HepG2 (cell line): ENCODE measurements around the gene SLC25A33. TPM values are rescaled to one million over a fixed set of nuclear protein-coding genes. Genes with fewer than 3 reads are reported as not detected.

Source experiments
- CENPBD1 ChIP-seq: sonication (generic); formaldehyde crosslinking; IDR thresholded peaks from 2 replicates; pipeline ENCODE4 v1.8.0; 2022; ENCODE audit warnings: missing genetic modification reagents, low read depth, mild to moderate bottlenecking, borderline replicate concordance
- GATAD2A ChIP-seq: IDR thresholded peaks from 2 replicates; pipeline ENCODE4 v1.6.1; 2016
- GMEB2 ChIP-seq: IDR thresholded peaks from 2 replicates; pipeline ENCODE4 v1.6.1; 2016; ENCODE audit warnings: missing biosample characterization, missing genetic modification reagents, low read depth
- HMGXB4 ChIP-seq, 2 experiments: sonication (generic) in 1 of 2; formaldehyde crosslinking in 1 of 2; IDR thresholded peaks; 2 replicates each; pipeline versions ENCODE4 v1.4.0 to v1.6.1; 2018 to 2020; ENCODE audit warnings: missing genetic modification reagents in 2 of 2, borderline replicate concordance in 1 of 2, low read depth in 1 of 2, mild to moderate bottlenecking in 1 of 2, missing biosample characterization in 1 of 2
- HNRNPUL1 ChIP-seq: fragments of 200-400 bp; formaldehyde crosslinking; IDR thresholded peaks from 2 replicates; pipeline ENCODE4 v1.6.1; 2017; ENCODE audit warnings: low read depth, mild to moderate bottlenecking, low read length, moderate library complexity
- JUND ChIP-seq: sonication (generic); formaldehyde crosslinking; IDR thresholded peaks from 2 replicates; pipeline ENCODE4 v1.8.0; 2022; ENCODE audit warnings: mild to moderate bottlenecking, missing genetic modification reagents
- LCORL ChIP-seq, 2 experiments: fragments of 450-650 bp in 1 of 2; sonication (generic) in 1 of 2; formaldehyde crosslinking in 1 of 2; IDR thresholded peaks; 2 replicates each; pipeline versions ENCODE4 v1.5.0 to v1.6.1; 2017 to 2020; ENCODE audit warnings: antibody characterized with exemption in 1 of 2, missing genetic modification reagents in 1 of 2
- MIER2 ChIP-seq: IDR thresholded peaks from 2 replicates; pipeline ENCODE4 v1.6.1; 2016; ENCODE audit warnings: missing biosample characterization, missing genetic modification reagents
- NR3C1 ChIP-seq: sonication (generic); formaldehyde crosslinking; IDR thresholded peaks from 2 replicates; pipeline ENCODE4 v1.4.0; 2020; ENCODE audit warnings: missing genetic modification reagents
- RBFOX2 ChIP-seq: fragments of 200-400 bp; formaldehyde crosslinking; IDR thresholded peaks from 2 replicates; pipeline ENCODE4 v1.6.1; 2017; ENCODE audit warnings: low read depth, mild to moderate bottlenecking, low read length
- RBM22 ChIP-seq: fragments of 200-400 bp; formaldehyde crosslinking; optimal IDR thresholded peaks from 2 replicates; pipeline ENCODE3; 2017; ENCODE audit warnings: mild to moderate bottlenecking, low read length, moderate library complexity
- TBL1XR1 ChIP-seq: fragments of 150-350 bp; IDR thresholded peaks from 2 replicates; pipeline ENCODE4 v1.6.1; 2014; ENCODE audit warnings: borderline replicate concordance, low read length; ENCODE audit not compliant: partially characterized antibody
- TRAFD1 ChIP-seq: sonication (generic); formaldehyde crosslinking; IDR thresholded peaks from 2 replicates; pipeline ENCODE4 v1.5.1; 2020; ENCODE audit warnings: missing genetic modification reagents, mild to moderate bottlenecking, borderline replicate concordance
- ZFP36L2 ChIP-seq: sonication (generic); formaldehyde crosslinking; IDR thresholded peaks from 2 replicates; pipeline ENCODE4 v1.4.0; 2020; ENCODE audit warnings: missing genetic modification reagents
- ZFP90 ChIP-seq: sonication (generic); formaldehyde crosslinking; IDR thresholded peaks from 2 replicates; pipeline ENCODE4 v1.8.0; 2022; ENCODE audit warnings: missing genetic modification reagents, mild to moderate bottlenecking, inconsistent platforms, borderline replicate concordance
- ZMYM3 ChIP-seq: sonication (generic); formaldehyde crosslinking; IDR thresholded peaks from 2 replicates; pipeline ENCODE4 v1.5.1; 2020; ENCODE audit warnings: mild to moderate bottlenecking, missing genetic modification reagents
- ZNF17 ChIP-seq: sonication (generic); formaldehyde crosslinking; IDR thresholded peaks from 2 replicates; pipeline ENCODE4 v1.5.0; 2020; ENCODE audit warnings: mild to moderate bottlenecking, missing genetic modification reagents
- ZNF225 ChIP-seq: sonication (generic); formaldehyde crosslinking; IDR thresholded peaks from 2 replicates; pipeline ENCODE4 v1.4.0; 2020; ENCODE audit warnings: mild to moderate bottlenecking, missing genetic modification reagents
- ZNF326 ChIP-seq: sonication (generic); formaldehyde crosslinking; IDR thresholded peaks from 2 replicates; pipeline ENCODE4 v1.4.0; 2020; ENCODE audit warnings: missing genetic modification reagents, borderline replicate concordance
- ZNF329 ChIP-seq: sonication (generic); formaldehyde crosslinking; IDR thresholded peaks from 2 replicates; pipeline ENCODE4 v1.9.0; 2021; ENCODE audit warnings: low read depth, mild to moderate bottlenecking, missing genetic modification reagents
- ZNF333 ChIP-seq: sonication (generic); formaldehyde crosslinking; IDR thresholded peaks from 2 replicates; pipeline ENCODE4 v1.4.0; 2020; ENCODE audit warnings: mild to moderate bottlenecking, missing genetic modification reagents, borderline replicate concordance
- ZNF432 ChIP-seq: sonication (generic); formaldehyde crosslinking; IDR thresholded peaks from 2 replicates; pipeline ENCODE4 v1.5.0; 2020; ENCODE audit warnings: missing genetic modification reagents, mild to moderate bottlenecking, borderline replicate concordance
- ZNF7 ChIP-seq: IDR thresholded peaks from 2 replicates; pipeline ENCODE4 v1.6.1; 2016; ENCODE audit warnings: missing biosample characterization, missing genetic modification reagents
- ZNF737 ChIP-seq: sonication (generic); formaldehyde crosslinking; IDR thresholded peaks from 2 replicates; pipeline ENCODE4 v1.5.0; 2020; ENCODE audit warnings: missing genetic modification reagents, mild to moderate bottlenecking, borderline replicate concordance
- polyA plus RNA-seq, 8 experiments: library from polyadenylated mRNA; depleted of rRNA in 3 of 8; stranded (reverse) in 7 of 8; unstranded in 1 of 8; fragments of >200 nt; fragmentation: Illumina TruSeq in 4 of 8; extraction: Trizol in 4 of 8; gene quantifications; 2 replicates each; pipeline versions ENCODE4 v1.2.1 to v1.2.3, GENCODE V29; 2011 to 2016; ENCODE audit warnings: low read depth in 4 of 8, missing spikeins in 1 of 8, mixed read lengths in 1 of 8; ENCODE audit not compliant: insufficient read depth in 1 of 8
- total RNA-seq, 5 experiments: library from RNA; depleted of rRNA; stranded (reverse); fragments of >200 nt; fragmentation: Illumina TruSeq; extraction: Trizol; gene quantifications; 2 replicates each; pipeline ENCODE4 v1.2.3, GENCODE V29; 2016; ENCODE audit warnings: low read depth in 1 of 5

The SLC25A33 gene
- total and polyA plus RNA-seq, 2 of the 13 experiments (the other 11 are each of a cell fraction or from before 2014, with no cell fraction given): 15.4 to 50.3 TPM

GRCh38 chr1:9593492-9594465, 54.5 kb downstream of the SLC25A33 start (continued):
- TF ChIP-seq ZNF432 (no peak), GATAD2A (CRISPR knock-in tag) (no peak), JUND (no peak), TRAFD1 (CRISPR knock-in tag) (no peak), ZFP36L2 (CRISPR knock-in tag) (no peak), HNRNPUL1 (no peak), ZMYM3 (CRISPR knock-in tag) (0 out of 2 replicates have a peak, but pooled peaks have one; percentile 36), NR3C1 (CRISPR knock-in tag) (no peak), ZNF17 (CRISPR knock-in tag) (no peak), CENPBD1 (no peak), ZNF333 (CRISPR knock-in tag) (no peak), ZNF225 (CRISPR knock-in tag) (0 out of 2 replicates have a peak, but pooled peaks have one; percentile 3), MIER2 (CRISPR knock-in tag) (peak; percentile 83), ZNF326 (CRISPR knock-in tag) (no peak), ZNF7 (CRISPR knock-in tag) (no peak), GMEB2 (CRISPR knock-in tag) (no peak), RBFOX2 (no peak), LCORL (IDR thresholded peaks at IDR 0.05) (no peak), LCORL (CRISPR knock-in tag; IDR thresholded peaks at IDR 0.05) (no peak), HMGXB4 (CRISPR knock-in tag; IDR thresholded peaks at IDR 0.05; ENCODE audit: borderline replicate concordance in 1 of 2, low read depth in 1 of 2) (peak in 1 of 2 experiments; percentile 21; a peak in 1 of 4 replicates), ZNF329 (no peak), RBM22 (no peak), ZFP90 (no peak), TBL1XR1 (no peak), ZNF737 (CRISPR knock-in tag) (no peak)
